Astrocyte of the spinal cord (primary cell): ENCODE data around the gene GOLGA6L2.

ENCODE experiments used
- DNase-seq: peaks from one replicate; pipeline ENCODE4 v3.0.0; 2011; ENCODE audit warnings: low read depth, low spot score
- H3K4me3 ChIP-seq: 2 replicates; pipeline ENCODE4 v1.5.1; 2011; ENCODE audit warnings: low read depth, mild to moderate bottlenecking, low read length, moderate library complexity
- in situ Hi-C: cut with HindIII; loops from 2 replicates; pipeline ENCODE4 v1.10.0; 2017; ENCODE audit warnings: low sequenced_read_pairs
- TF ChIP-seq, protein P1 (sequence below): IDR thresholded peaks from 2 replicates; pipeline ENCODE4 v1.5.1; 2012; ENCODE audit warnings: low read depth, mild to moderate bottlenecking, low read length, inconsistent platforms

GOLGA6L2 gene, protein sequence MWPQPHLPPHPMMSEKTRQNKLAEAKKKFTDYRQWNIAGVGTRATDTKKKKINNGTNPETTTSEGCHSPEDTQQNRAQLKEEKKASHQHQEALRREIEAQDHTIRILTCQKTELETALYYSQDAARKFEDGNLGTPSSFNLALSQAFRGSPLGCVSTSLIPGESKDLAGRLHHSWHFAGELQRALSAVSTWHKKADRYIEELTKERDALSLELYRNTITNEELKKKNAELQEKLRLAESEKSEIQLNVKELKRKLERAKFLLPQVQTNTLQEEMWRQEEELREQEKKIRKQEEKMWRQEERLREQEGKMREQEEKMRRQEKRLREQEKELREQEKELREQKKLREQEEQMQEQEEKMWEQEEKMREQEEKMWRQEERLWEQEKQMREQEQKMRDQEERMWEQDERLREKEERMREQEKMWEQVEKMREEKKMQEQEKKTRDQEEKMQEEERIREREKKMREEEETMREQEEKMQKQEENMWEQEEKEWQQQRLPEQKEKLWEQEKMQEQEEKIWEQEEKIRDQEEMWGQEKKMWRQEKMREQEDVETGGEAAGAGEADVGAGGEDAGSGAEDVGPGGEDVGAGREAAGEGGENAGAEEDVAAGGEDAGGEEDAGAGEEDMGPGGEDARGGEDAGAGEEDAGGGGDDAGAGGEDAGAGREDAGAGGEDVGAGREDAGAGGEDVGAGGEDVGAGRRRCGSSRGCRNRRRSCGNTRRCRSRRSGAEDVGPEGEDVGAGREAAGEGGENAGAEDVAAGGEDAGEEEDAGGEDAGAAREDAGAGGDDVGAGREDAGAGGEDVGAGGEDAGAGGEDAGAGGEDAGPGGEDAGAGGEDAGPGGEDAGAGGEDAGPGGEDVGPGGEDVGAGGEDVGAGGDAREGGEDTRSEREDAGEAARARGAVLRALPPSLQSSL

DNA sequence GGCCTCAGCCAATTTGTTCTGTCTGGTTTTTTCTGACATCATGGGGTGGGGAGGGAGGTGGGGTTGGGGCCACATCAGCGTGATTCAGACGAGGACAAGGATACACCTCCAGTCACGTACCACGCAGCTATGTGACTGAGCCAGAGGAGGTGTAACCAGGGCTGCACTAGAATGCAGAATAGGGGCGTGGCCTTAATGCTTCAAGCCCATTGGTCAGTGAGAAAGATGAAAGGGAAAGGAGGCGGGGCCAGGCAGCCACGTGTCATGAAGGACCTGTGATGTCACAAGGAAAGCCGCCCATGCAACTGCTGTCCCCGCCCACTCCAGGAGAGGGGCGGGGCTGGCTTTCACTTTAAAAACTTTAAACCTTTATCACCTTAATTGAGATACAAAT, at the start of gene GOLGA6L2:
TSS of gene GOLGA6L2 (minus strand) at position 137 of the 394 bp plus-strand sequence. CDS start at position 75, 62 bp downstream.
- TF ChIP-seq, protein P1, sequence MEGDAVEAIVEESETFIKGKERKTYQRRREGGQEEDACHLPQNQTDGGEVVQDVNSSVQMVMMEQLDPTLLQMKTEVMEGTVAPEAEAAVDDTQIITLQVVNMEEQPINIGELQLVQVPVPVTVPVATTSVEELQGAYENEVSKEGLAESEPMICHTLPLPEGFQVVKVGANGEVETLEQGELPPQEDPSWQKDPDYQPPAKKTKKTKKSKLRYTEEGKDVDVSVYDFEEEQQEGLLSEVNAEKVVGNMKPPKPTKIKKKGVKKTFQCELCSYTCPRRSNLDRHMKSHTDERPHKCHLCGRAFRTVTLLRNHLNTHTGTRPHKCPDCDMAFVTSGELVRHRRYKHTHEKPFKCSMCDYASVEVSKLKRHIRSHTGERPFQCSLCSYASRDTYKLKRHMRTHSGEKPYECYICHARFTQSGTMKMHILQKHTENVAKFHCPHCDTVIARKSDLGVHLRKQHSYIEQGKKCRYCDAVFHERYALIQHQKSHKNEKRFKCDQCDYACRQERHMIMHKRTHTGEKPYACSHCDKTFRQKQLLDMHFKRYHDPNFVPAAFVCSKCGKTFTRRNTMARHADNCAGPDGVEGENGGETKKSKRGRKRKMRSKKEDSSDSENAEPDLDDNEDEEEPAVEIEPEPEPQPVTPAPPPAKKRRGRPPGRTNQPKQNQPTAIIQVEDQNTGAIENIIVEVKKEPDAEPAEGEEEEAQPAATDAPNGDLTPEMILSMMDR: no peak
- H3K4me3 ChIP-seq: no peak within 1 kb of the TSS
- in situ Hi-C loops: no loop called here
- DNase-seq: no peak

DNA sequence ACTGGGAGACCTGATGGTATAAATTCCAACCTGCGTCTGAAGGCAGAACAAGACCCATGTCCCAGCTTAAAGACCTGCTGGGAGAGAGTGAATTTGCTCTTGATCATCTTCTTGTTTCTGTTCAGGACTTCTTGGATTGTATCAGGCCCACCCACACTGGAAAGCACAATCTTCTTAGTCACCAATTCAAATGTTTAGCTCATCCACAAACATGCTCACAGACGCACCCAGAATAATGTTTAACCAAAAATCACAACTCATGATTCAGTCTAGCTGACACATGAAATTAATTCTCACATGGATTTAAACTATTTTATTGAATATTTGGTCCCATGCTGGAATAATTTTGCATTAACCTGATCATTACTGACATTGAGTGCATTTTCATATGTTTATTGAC, 37.8 kb upstream of the GOLGA6L2 start:
- TF ChIP-seq, protein P1: no peak
- H3K4me3 ChIP-seq: no peak overlapping the region
- in situ Hi-C loops: no loop called here
- no peak for DNase-seq

DNA sequence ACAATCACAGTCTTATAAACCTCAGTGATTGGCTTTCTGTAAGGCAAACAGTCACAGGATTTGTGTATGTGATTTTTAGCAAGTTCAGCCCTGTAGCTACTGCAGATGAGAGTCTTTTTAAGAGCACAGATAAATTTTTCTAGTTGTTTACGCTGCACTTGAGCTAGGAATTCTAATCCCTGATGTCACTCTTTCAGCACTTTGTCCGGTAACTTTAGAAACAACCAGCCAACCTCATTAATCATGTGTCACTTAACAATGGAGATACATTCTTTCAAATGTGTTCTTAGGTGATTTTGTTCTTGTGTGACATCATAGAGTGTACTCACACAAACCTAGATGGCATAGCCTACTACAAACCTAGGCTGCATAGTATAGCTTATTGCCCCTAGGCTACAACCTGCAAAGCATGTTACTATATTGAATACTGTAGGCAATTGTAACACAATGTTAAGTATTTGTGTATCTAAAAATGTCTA, 36.8 kb upstream of the GOLGA6L2 start:
- in situ Hi-C loops: no loop called here
- no peak overlapping the region for H3K4me3 ChIP-seq
- no peak for DNase-seq
- TF ChIP-seq, protein P1: no peak

DNA sequence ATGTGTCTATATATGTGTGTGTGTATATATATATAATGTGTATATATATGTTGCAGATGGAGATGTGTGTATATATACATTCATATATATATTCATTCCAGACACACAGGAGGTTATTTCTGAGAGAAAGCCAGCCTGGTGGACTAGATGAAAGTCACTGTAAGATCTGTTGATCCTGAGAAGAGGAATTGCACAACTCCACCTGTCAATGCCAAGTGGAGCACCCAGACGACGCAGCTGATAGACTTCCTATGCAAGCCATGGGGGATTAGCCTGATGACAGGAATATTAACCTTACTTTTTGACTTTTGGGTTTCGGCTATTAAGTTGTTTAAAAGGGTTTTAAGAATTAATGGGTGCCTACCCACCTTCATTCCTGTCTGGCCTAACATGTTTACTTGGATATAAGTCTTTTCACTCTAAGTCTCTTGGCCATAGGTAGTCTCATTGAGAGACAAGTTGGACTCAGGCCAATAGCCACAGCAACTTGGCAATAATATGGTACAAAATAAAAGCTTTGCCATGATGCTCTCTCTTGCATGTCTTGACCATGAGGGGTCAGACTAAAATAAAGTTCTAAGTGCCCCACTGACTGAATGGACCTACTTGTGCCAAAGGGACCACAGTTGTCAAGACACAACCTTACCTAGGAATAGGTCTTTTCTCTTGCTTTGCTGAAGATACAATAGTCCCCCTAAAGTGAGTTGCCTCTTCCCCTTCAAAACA, 35.9 kb upstream of the GOLGA6L2 start:
- no peak overlapping the region for H3K4me3 ChIP-seq
- DNase-seq: no peak
- TF ChIP-seq, protein P1: no peak
- in situ Hi-C loops: no loop called here

DNA sequence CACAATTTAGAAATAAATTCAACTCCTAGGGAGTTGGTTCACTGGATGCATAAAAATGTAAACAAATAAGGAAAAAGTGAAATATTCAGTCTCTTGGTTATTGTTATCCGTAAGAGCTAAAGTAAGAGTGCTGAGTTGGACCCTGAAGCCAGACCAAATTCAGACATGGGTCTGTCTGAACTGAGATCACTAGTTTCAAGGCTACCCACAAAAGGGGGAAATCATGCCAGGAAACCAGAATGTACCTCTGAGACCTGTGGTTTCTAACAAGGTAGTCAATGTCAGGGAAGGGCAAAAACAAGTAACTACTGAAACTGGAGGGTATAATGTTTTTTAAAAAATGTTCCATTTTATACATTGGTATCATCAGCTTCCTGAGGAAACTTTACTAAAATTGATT, 35.2 kb upstream of the GOLGA6L2 start:
- no peak overlapping the region for H3K4me3 ChIP-seq
- TF ChIP-seq, protein P1: no peak
- in situ Hi-C loops: no loop called here
- DNase-seq: no peak

DNA sequence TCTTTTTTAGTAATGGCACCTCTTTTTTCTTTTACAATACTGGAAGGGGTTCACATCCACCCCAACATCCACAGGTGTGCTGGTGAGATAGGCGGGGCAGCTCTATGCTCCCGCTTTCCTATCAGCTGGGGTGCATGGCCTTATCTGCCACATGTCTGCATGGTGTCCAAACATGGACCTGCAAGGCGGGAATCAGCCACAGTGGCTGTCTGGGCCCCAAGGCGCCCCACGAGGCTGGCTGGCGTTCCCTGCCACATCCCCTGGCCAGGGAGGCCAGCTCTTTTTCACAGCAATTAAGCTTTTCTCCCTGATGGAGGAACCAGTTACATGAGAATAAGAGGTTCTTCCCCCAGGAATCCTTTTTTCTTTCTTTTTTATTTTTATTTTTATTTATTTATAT, 30.9 kb upstream of the GOLGA6L2 start:
- no peak for DNase-seq
- H3K4me3 ChIP-seq: no peak overlapping the region
- in situ Hi-C loops: no loop called here
- TF ChIP-seq, protein P1: no peak
